ENCODE measurements around the gene ERCC2.

ERCC2 gene

DNA sequence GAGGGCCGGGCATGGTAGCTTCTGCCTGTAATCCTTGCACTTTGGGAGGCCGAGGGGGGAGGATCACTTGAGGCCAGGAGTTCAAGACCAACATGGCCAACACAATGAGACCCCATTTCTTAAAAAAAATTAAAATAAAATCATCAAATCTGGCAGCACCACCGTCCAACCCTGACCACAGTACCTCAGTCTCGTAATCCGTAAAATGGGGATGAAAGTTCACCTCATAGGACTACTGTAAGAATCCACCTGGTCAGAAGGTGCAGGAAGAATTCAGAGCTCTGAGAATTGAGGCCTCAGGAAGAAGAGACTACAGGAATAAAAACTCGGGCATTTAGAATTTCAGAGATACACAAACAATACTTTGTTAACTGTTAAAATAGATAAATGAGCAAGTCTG lies 31.4 kb upstream of the ERCC2 start:
- DNase-seq (ENCODE audit: low read depth, low spot score), result no peak

DNA sequence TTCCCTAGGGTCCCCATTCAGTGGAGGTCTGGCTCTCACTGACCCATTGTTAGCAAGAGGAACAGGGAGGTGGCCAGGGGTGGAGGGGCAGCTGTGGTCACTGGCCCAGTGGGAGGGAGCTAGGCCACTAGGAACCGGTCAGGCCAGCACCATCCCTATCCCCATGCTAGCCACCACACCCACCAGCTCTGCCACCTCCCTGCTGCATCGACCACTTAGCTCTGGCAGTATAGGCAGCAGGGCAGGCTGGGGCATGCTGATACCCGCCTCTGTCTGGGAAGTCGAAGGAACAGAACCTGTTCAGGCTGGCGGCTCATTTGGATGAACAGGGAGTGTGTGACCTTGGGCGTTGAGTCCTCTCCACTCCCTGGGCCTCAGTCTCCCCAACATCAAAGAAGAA lies 29.8 kb upstream of the ERCC2 start:
- DNase-seq (ENCODE audit: low read depth, low spot score), result no peak

DNA sequence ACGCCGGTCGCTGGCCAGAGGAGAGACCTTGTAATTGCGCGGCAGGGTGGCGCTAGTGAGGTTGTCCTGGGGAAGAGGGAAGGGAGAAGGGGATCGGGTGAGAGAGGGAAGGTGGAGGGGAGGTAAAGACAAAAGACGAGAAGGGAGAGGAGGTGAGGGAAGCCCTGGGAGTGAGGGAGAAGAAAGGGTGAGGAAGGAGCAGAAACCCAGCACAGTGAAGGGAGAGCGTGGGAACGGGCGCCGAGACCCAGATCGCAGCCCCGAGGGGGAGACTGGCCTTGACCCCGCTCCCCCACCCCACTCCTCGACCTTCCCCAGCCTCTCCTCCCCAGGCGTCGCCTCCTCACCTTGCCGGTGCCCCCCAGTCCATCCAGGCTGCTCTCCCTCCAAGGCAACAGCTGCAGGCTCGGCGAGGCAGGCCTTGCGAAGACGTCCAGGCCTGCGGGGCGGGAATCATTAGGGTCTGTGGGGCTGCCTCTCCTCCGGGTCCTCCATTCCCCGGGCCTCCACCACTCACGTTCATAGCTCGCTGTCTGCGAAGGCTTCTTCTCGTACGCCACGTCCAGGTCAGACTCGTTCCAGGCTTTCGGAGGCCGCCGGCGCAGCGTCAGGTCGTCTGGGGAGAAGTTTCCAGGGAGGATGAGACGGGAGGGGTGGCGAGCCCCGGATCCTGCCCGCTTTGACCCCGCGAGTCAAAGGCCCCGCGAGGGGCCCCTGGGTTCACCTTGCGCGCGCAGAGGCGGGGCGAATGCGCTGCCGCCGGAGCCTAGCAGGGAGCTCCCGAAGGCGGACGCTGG lies 25.6 kb upstream of the ERCC2 start:
- peak; percentile 48 for DNase-seq (ENCODE audit: low read depth, low spot score)

DNA sequence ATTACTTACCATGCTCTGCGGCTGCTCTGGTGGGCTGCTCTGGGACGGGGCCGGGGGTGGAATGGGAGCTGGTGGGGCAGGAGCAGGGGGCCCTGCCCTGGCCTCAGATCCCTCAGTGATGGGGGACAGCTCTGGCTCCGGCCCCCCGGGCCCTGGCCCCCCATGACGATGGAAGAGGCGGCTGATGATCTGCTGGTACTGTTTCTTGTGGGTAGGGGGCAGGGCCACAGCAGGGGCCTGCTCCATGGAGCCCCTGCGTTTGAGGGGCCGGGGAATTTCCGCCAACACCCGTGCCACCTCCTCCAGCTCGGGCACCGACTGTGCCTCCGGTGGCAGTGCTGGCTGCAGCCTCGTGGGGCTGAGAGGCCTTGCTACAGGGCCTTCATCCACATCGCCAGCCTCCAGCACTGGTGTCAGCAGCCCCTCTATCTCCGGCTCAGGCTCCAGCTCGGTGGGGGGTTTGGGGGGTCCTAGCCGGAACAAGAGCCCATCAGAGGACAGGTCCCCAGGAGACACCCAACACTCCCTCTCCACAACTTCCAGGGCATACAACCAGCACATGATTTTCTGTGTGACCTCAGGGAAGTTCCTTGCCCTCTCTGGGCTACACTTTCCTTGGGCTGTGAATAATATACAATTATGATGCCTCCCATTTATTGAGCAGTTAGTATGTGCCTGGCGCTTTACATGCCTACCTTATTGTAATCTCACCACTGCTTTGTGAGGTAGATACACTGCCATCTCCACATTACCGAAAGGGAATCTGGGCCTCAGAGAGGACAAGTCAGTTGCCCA lies 21.7 kb upstream of the ERCC2 start:
- DNase-seq (ENCODE audit: low read depth, low spot score), result no peak

DNA sequence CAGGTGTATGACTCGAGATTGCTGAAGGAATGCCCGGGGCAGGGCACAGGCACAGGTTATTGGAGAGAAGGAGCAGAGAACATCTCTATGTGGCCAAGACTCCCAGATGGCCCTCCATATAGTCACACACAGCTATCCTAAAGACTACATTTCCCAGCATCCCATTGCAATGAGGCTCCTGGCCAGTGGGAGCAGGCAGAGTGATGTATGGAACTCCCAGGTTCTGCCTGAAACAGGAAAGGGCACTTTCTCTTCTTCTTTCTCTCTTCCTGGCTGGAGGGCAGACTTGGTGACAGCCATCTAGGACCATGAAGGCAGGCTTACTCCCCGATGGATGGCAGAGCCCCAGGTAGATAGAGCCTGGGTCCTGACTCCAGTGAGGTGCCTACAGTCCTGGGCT lies 21.0 kb upstream of the ERCC2 start:
- DNase-seq (ENCODE audit: low read depth, low spot score), result peak; percentile 58

DNA sequence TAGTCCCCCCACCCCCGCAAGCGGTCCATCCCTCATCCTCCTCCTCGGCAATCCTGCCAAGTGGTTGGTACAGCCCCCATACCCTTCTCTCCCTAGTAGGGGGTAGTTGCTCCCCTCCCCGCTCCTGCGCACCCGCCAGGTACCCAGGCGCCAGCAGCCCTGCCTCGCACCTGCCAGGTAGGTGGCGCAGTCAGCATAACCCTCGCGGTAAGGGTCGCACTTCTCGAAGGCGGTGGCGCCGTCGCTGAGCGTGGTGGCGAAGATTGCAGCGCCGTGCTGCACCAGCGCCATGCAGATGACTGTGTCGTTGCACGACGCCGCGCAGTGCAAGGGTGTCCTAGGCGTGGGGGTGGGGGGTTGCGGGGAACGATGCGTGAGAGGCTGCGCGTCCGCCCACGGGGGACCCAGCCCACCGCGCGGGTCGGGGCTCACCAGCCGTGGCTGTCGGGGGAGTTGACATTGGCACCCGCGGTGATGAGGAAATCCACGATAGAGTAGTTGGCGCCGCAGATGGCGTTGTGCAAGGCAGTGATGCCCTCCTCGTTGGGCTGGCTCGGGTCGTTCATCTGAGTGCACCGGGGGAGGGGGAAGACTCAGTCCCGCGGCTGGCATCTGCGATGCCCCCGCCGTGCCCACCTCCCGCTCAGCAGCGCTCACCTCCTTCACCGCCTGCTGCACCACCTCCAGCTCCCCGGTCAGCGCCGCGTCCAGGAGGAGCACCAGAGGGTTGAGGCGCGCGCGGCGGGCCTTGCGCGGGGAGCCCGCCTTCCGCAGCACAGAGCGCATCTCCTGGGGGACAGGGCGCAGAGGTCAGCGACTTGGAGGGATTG lies 15.2 kb upstream of the ERCC2 start:
- no peak for DNase-seq (ENCODE audit: low read depth, low spot score)

DNA sequence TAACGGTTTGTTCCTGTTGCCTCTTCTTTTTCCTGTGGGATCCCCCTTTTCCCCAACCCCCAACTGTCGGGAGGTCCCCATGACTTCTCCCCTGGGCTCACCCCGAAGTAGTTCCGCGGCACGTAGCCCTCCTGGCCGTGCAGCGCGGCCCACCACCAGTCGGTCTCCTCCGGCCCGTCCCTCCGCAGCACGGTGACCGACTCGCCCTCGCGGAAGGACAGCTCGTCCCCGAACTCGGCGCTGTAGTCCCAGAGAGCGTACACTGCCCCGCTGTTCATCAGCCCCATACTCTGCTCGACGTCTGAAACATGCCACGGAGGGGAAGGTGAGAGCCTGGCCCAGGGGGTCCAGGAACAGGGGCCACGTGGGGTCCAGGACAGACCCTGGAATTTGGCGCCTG lies 12.1 kb upstream of the ERCC2 start:
- no peak for DNase-seq (ENCODE audit: low read depth, low spot score)

DNA sequence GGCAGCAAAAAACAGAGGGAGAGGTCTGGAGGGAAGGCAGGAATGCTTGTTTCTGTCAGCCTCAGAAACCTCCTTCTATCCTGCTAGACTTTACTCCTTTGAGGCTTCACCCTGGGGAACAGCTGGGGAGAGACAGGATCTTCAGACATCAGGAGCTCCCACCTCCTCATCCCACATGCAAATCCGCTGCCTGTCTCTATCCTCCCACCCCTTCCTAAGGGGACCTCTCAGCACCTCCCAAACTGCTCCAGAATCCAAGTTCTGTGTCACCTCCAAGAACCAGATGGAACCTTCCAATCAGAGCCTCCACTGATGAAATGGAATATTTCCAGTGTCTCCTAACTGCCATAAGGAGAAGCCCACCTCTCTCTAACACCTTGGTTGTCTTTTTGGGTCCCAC lies 9.7 kb upstream of the ERCC2 start:
- no peak for DNase-seq (ENCODE audit: low read depth, low spot score)

DNA sequence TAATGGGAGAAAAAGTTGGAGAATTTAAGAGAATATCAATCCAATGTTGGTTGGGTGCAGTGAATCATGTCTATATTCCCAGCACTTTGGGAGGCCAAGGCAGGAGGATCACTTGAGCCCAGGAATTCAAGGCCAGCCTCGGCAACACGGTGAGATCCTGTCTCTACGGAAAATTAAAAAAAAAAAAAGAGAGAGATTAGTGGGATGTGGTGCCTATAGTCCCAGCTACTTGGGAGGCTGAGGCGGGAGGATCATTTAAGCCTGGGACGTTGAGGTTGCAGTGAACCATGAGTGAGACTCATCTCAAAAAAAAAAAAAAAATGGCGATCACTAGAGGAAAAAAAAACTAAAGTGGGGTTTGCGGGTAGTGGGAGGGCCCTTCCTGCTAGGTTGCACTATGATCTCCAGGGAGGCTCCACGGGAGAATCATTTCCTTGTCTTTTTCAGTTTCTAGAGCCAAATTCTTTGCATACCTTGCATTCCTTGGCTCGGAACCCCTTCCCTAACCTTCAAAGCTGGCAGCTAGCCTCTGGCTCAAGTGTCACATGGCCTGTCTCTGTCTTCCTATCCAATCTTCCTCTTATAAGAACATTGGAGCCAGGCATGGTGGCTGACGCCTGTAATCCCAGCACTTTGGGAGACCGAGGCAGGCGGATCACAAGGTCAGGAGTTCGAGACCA lies 5.8 kb upstream of the ERCC2 start:
- peak; percentile 95 for DNase-seq (ENCODE audit: low read depth, low spot score)

DNA sequence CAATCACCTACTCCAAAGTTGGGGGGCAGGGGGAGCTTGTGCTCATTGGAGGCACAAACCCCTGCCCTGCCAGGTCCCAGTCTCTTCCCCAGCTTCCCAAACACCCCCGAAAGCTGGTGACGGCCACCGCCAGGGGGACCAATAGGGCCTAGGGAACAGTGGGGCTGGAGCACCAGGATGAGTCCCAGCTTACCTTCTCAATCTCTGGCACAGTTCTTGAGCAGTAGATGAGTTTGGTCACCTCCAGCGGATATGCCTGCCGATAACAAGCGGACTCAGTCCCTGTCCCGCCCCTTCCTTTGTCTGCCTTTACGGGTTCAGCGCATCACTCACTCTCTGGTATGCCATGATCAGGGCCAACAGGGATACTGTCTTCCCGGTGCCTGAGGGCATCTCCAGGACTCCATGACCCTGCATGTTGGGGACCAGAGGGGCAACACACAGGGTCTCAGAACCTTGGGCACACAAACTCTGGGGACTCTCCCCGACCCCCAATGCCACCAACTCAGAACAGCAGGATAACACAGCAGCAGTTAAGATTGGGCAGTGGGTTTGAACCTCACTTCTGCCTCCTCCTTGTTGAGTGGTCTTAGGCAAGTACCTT lies 1.5 kb downstream of the ERCC2 start:
- DNase-seq (ENCODE audit: low read depth, low spot score), result peak; percentile 79

DNA sequence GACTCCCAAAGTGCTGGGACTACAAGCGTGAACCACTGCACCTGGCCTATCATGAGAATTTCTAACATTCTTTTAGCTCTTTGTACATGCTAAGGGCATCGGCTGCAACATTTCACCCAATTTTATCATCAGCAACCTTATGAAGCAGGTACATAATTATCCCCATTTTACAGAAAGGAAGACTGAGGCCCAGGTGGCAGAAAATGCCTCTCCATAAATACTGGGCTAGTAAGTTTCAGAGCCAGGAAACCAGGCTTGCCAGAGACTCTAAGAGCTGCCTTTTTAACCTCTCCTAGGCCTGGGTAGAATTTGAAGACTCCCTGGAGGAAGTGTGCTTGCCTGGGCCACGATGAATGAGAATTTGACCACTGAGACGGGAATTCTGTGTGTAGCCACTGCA lies 2.2 kb downstream of the ERCC2 start:
- DNase-seq (ENCODE audit: low read depth, low spot score), result no peak

DNA sequence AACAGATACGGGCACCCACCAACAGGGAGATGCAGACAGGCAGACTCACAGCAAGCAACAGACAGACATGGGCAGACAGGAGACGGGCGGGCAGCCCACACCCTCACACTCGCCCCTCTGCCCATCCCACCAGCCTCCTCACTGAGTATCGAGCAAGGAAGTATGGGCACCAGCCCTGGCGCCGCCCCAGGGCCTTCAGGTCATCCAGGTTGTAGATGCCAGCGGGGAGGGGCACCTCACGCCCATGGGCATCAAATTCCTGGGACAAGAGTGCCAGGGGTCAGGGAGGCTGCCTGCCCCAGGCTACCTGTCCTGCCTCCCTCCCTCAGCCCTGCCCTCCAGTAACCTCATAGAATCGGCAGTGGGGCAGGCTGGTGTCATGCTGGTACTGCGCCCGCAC lies 5.7 kb downstream of the ERCC2 start:
- DNase-seq (ENCODE audit: low read depth, low spot score), result no peak

DNA sequence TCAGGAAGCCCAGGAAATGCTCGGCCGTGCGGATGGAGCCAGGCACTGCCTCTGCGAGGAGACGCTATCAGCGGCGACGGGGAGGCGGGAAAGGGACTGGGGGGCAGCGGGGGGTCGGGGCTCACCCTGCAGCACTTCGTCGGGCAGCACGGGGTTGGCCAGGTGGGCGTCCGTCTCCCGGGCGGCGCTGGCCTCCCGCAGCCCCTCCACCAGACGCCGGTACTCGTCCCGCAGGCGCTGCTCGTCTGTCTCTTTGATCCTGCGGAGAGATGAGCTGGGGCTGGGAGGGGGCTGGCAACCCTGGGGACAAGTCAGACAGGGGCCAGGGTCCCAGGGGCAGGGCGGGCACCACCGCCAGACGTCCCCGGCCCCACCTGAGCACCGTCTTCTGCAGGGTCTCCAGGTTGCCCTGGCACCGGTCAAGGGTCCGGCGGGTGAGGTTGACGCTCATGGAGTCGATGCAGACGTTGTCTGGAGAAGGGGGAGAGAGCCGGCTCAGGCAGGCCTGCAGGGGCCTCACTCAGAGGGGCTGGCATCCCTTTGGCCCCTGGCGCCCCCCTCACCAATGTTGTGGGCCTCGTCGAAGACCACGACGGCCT lies 6.4 kb downstream of the ERCC2 start:
- DNase-seq (ENCODE audit: low read depth, low spot score), result no peak

DNA sequence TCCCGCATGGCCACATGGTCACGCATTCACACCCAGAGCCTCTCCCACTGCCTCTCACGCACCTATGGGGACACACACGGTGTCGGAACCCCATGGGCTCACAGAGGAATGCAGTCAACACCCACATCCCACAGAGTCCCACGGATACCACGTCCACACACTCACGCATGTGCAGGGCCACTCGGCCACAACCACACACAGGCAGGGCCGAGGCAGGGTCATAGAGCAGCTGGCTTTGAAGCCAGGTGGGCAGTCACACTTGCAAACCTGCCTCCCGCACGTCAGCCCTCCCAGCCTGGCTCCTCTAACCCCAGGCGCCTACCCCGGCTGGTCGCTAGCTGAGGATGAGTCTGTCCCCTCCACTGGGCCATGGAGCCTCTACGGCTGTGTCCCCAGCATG lies 8.1 kb downstream of the ERCC2 start:
- no peak for DNase-seq (ENCODE audit: low read depth, low spot score)

DNA sequence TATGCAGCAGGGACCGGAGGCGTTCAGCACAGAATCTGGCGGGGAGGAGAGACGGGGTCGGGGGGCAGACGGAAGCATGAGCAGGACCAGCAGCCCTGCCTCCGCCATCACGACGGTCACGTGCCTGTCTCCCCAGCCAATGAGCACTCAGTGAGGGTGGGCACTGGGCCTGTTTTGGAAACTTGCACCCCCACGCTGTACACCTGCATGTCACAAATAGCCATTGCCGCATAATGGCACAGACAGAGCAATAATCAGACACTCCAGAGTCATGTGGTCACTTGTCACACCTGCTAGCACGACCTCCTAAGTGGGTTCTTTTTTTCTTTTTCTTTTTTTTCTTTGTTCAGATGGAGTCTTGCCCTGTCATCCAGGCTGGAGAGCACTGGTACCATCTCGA lies 8.8 kb downstream of the ERCC2 start:
- no peak for DNase-seq (ENCODE audit: low read depth, low spot score)

DNA sequence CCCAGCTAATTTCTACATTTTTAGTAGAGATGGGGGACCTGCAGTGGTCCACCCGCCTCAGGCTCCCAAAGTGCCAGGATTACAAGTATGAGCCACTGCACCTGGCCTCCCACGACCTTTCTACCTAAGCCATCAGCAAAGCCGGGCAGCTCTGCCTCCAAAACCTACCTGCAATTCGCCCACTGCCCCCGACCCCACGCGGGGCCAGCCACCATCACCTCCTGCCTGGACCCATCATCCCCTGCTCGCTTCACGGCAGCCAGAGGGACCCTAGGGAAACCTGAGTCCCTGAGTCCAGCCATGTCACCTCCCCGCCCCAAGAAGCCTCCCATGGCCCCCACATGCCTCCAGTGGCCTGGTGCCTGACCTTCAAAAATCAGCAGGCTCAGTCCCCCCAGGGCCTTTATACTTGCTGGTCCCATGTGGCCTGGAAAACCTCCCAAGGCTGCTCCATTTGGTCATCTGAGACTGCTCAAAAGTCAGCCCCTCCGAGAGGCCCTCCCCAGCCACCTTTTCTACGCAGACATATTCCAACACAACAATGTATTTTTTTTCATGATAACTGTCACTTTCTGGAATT lies 12.1 kb downstream of the ERCC2 start:
- no peak for DNase-seq (ENCODE audit: low read depth, low spot score)

DNA sequence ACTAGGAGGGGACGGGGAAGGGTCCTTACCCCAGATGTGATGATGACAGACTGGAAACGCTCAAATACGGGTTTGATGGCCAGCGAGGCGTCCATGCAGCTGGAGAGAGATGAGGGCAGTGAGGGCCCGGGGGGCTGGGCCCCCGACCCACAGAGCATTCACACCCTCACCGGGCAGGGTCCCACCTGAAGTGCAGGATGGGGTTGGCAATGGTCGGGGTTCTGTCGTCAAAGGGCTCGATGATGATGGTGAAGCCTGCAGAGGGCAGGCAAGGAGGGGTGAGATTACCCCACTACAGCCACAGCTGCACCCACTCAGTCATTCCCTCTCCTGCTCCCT lies 13.0 kb downstream of the ERCC2 start:
- no peak for DNase-seq (ENCODE audit: low read depth, low spot score)

DNA sequence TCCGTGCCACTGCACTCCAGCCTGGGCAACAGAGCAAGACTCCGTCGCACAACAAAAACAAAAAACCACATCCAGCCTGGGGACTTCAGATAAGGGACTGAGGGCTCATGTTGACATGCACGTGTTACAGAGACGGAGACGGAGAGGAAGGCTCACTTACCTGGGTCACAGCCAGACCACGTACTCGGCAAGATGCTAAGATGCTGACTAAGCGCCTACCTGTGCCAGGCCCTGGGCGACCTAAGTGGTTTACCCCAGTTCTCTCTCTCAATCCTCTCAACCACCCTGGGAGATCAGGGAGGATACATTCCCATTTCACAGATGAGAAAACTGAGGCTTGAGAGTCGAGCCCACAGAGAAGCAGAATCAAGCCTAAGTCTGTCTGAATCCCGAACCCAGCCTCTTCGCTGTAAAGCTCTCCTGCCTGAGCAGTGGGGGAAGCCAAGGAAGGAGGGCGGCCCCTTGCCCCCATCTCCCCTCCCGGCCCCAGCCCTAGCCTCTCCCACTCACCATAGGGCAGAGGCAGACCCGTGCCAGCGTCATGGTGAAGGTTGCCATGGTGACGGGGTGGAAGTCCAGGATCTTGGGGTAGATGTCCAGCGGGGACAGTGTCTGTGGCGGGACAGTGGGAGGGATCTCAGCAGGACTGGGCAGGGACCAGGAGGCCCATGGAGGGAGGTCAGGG lies 13.5 kb downstream of the ERCC2 start:
- no peak for DNase-seq (ENCODE audit: low read depth, low spot score)

DNA sequence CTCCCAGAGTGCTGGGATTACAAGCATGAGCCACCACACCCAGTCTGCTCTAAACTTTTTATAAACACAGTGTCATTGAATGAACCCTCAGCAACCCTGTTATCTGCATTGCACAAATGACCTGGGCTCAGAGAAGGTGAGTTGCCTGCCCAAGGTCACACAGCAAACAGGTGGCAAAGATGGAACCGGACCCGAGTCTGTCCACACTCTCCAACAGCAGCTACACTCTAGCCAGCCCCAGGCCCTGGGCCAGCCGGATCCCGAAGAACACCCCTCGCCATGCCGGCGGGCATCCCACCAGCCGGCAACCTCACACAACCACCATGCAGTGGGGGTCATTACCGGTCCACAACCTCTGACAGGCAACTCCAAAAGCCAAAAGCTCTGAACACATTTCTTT lies 14.5 kb downstream of the ERCC2 start:
- DNase-seq (ENCODE audit: low read depth, low spot score), result no peak

DNA sequence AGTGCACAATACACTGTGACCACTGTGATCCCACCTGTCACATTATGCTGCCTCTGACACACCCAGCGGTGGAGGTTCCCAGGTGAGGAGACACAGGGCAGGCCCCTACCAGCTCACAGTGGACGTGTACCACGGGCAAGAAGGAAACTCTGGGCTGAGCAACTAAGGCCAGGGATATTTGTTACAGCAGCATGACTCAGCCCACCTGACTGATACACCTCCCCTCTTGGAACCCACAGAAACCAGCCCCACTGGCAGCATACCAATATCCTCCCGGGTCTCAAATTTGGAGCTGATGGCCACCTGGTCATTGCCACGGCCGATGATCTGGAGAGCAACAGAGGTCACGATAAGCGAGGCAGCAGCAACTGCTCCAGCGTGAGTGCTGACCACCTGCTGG lies 15.0 kb downstream of the ERCC2 start:
- DNase-seq (ENCODE audit: low read depth, low spot score), result no peak

Data from ELF-1 (cell line).